Sigmoid colon (tissue), 7 donors: ENCODE measurements around the gene CREB3. TPM values are rescaled to one million over a fixed set of nuclear protein-coding genes. Genes with fewer than 3 reads are reported as not detected.

Experiments used
- DNase-seq: peaks from one replicate; pipeline ENCODE4 v3.0.0-alpha.2; 2019
- H3K27ac ChIP-seq, 4 donors: fragments of 200-600 bp; sonication (generic); one replicate each; pipeline ENCODE4 v1.5.1; 2016 to 2019; ENCODE audit warnings: mild to moderate bottlenecking in 1 of 4
- H3K27me3 ChIP-seq, 3 donors: fragments of 200-600 bp; sonication (generic); one replicate each; pipeline ENCODE4 v1.5.1; 2019; ENCODE audit warnings: mild to moderate bottlenecking in 1 of 3
- H3K36me3 ChIP-seq, 4 donors: fragments of 200-600 bp; sonication (generic); one replicate each; pipeline ENCODE4 v1.5.1; 2016 to 2019
- H3K4me1 ChIP-seq, 4 donors: fragments of 200-600 bp; sonication (generic); one replicate each; pipeline ENCODE4 v1.5.1; 2017 to 2019
- H3K4me3 ChIP-seq, 4 donors: fragments of 200-600 bp; sonication (generic); one replicate each; pipeline ENCODE4 v1.5.1; 2017 to 2019; ENCODE audit warnings: mild to moderate bottlenecking in 2 of 4, moderate library complexity in 1 of 4
- H3K9me3 ChIP-seq, 4 donors: fragments of 200-600 bp in 3 of 4; sonication (generic) in 3 of 4; one replicate each; pipeline versions ENCODE4 v1.5.1 to v1.6.1; 2013 to 2019
- EP300 ChIP-seq, 4 donors: sonication (generic); formaldehyde crosslinking; IDR thresholded peaks; one replicate each; pipeline ENCODE4 v1.6.1; 2017; ENCODE audit warnings: antibody characterized with exemption in 4 of 4
- POLR2A ChIP-seq, 2 donors: fragments of 450-650 bp; IDR thresholded peaks; one replicate each; pipeline ENCODE4 v1.6.1; 2016; ENCODE audit warnings: antibody characterized with exemption in 2 of 2, mild to moderate bottlenecking in 2 of 2, moderate library complexity in 2 of 2
- POLR2AphosphoS5 ChIP-seq, 4 donors: sonication (generic); formaldehyde crosslinking; IDR thresholded peaks; one replicate each; pipeline ENCODE4 v1.6.1; 2017; ENCODE audit warnings: antibody characterized with exemption in 4 of 4
- WGBS, 2 donors: extraction: QIAGEN DNeasy Blood & Tissue Kit; methylation state at CpG; one replicate each; pipeline ENCODE4 v1.1.7; 2013; 5-methylcytosine and 5-hydroxymethylcytosine counted together
- intact Hi-C: fragments of 100-400 bp; cut with DNase I; formaldehyde crosslinking; loops from one replicate; pipeline ENCODE4 v1.15.1; 2023
- polyA plus RNA-seq, 3 donors: library from polyadenylated mRNA; stranded (reverse); fragments of 200-250 nt; gene quantifications; one replicate each; pipeline ENCODE4 v1.2.3, GENCODE V29; 2013
- total RNA-seq, 4 donors: library from RNA; depleted of rRNA; stranded (reverse); fragments of >200 nt; gene quantifications; one replicate each; pipeline ENCODE4 v1.1.0, GENCODE V29; 2016
- TF ChIP-seq, protein P1 (sequence below), 4 experiments: fragments of 450-650 bp in 3 of 4; fragments of 200-600 bp in 1 of 4; IDR thresholded peaks; one replicate each; pipeline ENCODE4 v1.5.1; 2016 to 2019; ENCODE audit warnings: antibody characterized with exemption in 4 of 4, mild to moderate bottlenecking in 3 of 4, moderate library complexity in 2 of 4
- donor health status: healthy with polysubstance abuse.
- donor health status: Bipolar disorder and iron deficiency.
- donor health status: healthy.

CREB3 gene
- total and polyA plus RNA-seq, 7 donors, result 31.0 to 82.7 (median 65.9) TPM

DNA sequence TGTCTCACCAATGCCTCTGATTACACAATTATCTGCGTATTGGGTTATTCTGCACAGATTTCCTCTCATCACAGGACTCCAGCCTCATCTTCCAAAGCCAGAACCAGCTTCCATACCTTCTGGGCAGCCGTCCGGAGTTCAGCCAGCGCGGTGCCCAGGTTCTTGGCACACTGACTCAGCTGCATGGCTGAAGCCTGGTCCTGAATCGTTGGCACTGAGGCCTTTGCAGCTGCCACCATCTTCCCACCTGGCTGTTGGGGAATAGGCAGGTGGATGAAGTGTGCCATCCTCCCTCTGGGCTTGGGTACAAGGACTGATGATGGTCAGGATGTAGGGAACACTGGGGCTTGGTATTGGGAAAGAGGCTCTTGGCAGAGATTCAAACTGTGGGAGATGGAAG lies 18.3 kb upstream of the CREB3 start:
- peak overlapping the region; percentile 50 to 69 (median 56) for H3K27ac ChIP-seq
- no peak for TF ChIP-seq POLR2AphosphoS5 (IDR thresholded peaks at IDR 0.05)
- no peak for TF ChIP-seq POLR2A (IDR thresholded peaks at IDR 0.05)
- no peak for TF ChIP-seq EP300 (IDR thresholded peaks at IDR 0.05)
- TF ChIP-seq, protein P1, sequence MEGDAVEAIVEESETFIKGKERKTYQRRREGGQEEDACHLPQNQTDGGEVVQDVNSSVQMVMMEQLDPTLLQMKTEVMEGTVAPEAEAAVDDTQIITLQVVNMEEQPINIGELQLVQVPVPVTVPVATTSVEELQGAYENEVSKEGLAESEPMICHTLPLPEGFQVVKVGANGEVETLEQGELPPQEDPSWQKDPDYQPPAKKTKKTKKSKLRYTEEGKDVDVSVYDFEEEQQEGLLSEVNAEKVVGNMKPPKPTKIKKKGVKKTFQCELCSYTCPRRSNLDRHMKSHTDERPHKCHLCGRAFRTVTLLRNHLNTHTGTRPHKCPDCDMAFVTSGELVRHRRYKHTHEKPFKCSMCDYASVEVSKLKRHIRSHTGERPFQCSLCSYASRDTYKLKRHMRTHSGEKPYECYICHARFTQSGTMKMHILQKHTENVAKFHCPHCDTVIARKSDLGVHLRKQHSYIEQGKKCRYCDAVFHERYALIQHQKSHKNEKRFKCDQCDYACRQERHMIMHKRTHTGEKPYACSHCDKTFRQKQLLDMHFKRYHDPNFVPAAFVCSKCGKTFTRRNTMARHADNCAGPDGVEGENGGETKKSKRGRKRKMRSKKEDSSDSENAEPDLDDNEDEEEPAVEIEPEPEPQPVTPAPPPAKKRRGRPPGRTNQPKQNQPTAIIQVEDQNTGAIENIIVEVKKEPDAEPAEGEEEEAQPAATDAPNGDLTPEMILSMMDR (IDR thresholded peaks at IDR 0.05), result no peak
- peak; percentile 60 for DNase-seq

DNA sequence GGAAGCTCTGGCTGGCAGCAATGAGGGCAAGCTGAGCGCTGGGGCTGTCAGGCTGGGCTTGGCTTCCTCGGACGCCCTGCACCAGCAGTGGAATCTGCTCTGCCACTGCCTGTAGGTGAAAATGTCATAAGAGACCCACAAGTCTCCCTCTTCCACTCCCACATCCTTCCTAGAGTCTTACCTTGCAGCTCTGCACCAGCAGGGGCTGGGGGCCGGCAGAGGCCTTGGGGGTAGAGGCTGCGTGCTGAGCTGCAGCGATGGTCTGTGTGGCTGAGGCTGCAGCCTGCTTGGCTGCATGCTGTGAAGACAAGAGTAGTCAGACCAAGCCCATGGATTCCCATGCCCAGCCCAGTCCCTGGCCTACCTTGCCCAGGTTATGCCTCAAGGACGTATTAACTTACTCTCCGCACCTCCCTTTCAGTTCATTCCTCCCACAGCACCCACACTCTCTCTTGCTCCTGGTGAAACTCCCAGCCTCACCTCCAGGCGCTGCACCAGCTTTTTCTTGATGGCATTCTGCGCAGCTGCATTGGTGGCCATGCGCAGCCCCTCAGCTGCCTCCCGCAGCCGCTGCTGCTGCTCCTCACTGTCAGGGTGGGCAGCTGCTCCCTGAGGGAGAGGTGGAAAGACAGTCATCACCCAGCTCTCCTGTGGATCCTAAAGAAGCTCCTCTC lies 17.8 kb upstream of the CREB3 start:
- TF ChIP-seq, protein P1 (IDR thresholded peaks at IDR 0.05), result no peak
- TF ChIP-seq EP300 (IDR thresholded peaks at IDR 0.05), result no peak
- no peak for TF ChIP-seq POLR2A (IDR thresholded peaks at IDR 0.05)
- no peak for TF ChIP-seq POLR2AphosphoS5 (IDR thresholded peaks at IDR 0.05)
- peaks cover 89 to 100% (median 94%) of the 10 kb centered on the region in 4 donors for H3K36me3 ChIP-seq
- no peak overlapping the region for H3K4me3 ChIP-seq
- intact Hi-C loops, result no loop called here
- DNase-seq, result peak; percentile 29
- peak overlapping the region; percentile 50 to 69 (median 56) for H3K27ac ChIP-seq
- peaks cover 0 to 6% (median 0%) of the 10 kb centered on the region in 4 donors for H3K4me1 ChIP-seq
- no peaks in the 10 kb centered on the region for H3K9me3 ChIP-seq
- no peaks in the 10 kb centered on the region for H3K27me3 ChIP-seq
- WGBS, 2 donors, result 97% methylated on average over 13 of the region's 13 CpGs

More for the DNA sequence above, 18.3 kb upstream of the CREB3 start:
- 92 to 95% methylated on average over 6 of the region's 6 CpGs for WGBS, 2 donors
- Histone ChIP-seq H3K36me3 (peaks cover 83 to 100% (median 92%) of the 10 kb centered on the region in 4 donors), H3K4me3 (no peak overlapping the region), H3K27me3 (no peaks in the 10 kb centered on the region), H3K9me3 (no peaks in the 10 kb centered on the region), H3K4me1 (peaks cover 0 to 6% (median 0%) of the 10 kb centered on the region in 4 donors)
- intact Hi-C loops, result no loop called here

DNA sequence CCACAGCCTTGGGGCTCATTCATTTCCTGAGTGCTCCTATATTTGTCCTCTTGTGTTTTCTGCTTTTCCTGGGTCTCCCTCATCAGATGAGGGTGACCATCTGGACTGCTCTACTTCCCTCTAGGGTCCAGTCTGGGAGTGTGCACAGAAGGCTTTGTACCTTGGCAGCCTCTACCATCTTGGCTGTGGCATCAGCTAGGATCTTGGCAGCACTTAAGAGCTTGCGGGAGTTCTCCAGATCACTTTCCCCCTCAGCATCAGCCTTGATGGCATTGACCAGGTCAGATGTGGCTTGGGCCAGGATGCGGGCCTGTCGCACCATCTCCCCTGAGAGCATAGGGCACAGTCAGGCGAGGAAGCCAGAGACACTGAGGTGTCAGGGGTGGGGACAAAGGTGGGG lies 16.2 kb upstream of the CREB3 start:
- Histone ChIP-seq H3K27ac (peak overlapping the region; percentile 50 to 69 (median 59)), H3K4me3 (no peak overlapping the region), H3K9me3 (no peaks in the 10 kb centered on the region), H3K4me1 (peaks cover 0 to 6% (median 0%) of the 10 kb centered on the region in 4 donors), H3K27me3 (no peaks in the 10 kb centered on the region), H3K36me3 (peaks cover 90 to 100% (median 98%) of the 10 kb centered on the region in 4 donors)
- TF ChIP-seq EP300 (IDR thresholded peaks at IDR 0.05) (no peak), POLR2AphosphoS5 (IDR thresholded peaks at IDR 0.05) (peak in 2 of 4 donors; percentile 38 to 53), POLR2A (IDR thresholded peaks at IDR 0.05) (no peak)
- TF ChIP-seq, protein P1 (IDR thresholded peaks at IDR 0.05), result peak in 1 of 4 experiments; percentile 34
- 92 to 96% methylated on average over 4 of the region's 4 CpGs for WGBS, 2 donors
- intact Hi-C loops, result no loop called here
- peak; percentile 74 for DNase-seq

DNA sequence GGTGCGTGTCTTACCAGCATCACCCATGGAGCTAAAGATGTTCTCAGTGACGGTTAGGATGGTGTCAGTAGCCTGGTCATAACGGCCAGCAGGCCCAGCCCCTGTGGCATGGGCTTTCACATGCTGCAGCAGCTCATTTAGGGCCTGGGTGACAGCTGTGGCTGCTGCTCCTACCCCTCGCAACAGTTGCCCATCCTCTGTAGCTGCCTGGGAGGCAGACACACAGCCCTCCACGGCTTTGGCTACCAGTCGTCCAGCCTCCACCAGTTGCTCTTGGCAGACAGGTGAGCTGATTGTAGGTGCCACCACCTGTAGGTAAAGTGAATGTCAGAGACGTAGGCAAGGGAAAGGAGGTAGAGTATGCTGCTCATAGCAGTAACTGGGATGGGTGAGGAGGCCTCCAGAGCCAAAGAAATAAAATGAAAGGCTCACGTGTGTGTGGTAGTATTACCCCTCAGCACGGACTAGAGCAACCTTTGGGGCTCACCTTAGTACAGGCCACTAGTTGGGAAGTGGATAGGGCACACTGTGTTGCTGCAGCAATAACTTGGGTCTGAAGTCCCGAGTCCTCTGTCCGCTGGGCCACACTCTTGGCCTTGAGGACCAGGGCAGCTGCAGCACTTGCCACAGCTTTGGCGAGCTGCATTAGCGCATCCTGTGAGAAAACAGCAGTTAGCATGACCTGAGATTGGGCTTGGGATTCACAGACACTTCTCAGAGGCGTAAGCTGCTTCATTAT lies 15.2 kb upstream of the CREB3 start:
- Histone ChIP-seq H3K4me3 (no peak overlapping the region), H3K9me3 (no peaks in the 10 kb centered on the region), H3K27me3 (no peaks in the 10 kb centered on the region), H3K36me3 (peaks cover 90 to 100% (median 98%) of the 10 kb centered on the region in 4 donors), H3K4me1 (peaks cover 0 to 6% (median 0%) of the 10 kb centered on the region in 4 donors), H3K27ac (peak overlapping the region in 3 of 4 donors; percentile 50 to 69 (median 57))
- intact Hi-C loops, result no loop called here
- DNase-seq, result peak; percentile 44
- TF ChIP-seq POLR2A (IDR thresholded peaks at IDR 0.05), result no peak
- no peak for TF ChIP-seq POLR2AphosphoS5 (IDR thresholded peaks at IDR 0.05)
- no peak for TF ChIP-seq EP300 (IDR thresholded peaks at IDR 0.05)
- TF ChIP-seq, protein P1 (IDR thresholded peaks at IDR 0.05), result no peak
- 93 to 95% methylated on average over 14 of the region's 14 CpGs for WGBS, 2 donors
